Uterus (tissue), 2 donors: ENCODE data around the gene TSPAN4.

ENCODE experiments used
- CTCF ChIP-seq, 4 experiments: fragments of 200-600 bp in 2 of 4; fragments of 450-650 bp in 2 of 4; sonication (generic) in 2 of 4; IDR thresholded peaks; one replicate each; pipeline ENCODE4 v1.5.1; 2016 to 2019; ENCODE audit warnings: antibody characterized with exemption in 4 of 4, mild to moderate bottlenecking in 2 of 4, moderate library complexity in 1 of 4
- POLR2A ChIP-seq, 2 donors: fragments of 450-650 bp; IDR thresholded peaks; one replicate each; pipeline ENCODE4 v1.6.1; 2016; ENCODE audit warnings: antibody characterized with exemption in 2 of 2, mild to moderate bottlenecking in 1 of 2, moderate library complexity in 1 of 2

- TF ChIP-seq POLR2A (IDR thresholded peaks at IDR 0.05) (no peak), CTCF (IDR thresholded peaks at IDR 0.05) (no peak)
These were observed 63.3 kb downstream of the TSPAN4 start for GRCh38 chr11:905952-906351.
